HepG2 (cell line): Measurements from ENCODE around the gene ESPN. TPM values are rescaled to one million over a fixed set of nuclear protein-coding genes. Genes with fewer than 3 reads are reported as not detected.

Experiments
- ATAC-seq: fragments of 200-7000 bp; cut with Tn5 transposase; 3 replicates; pipeline ENCODE4 v1.9.1; 2020; ENCODE audit warnings: mild to moderate bottlenecking, moderate library complexity
- BruUV-seq: library from RNA; stranded (reverse); fragments of 400-500 nt; replicated peaks from 2 replicates; lab custom pipeline; 2021; lab: Mats Ljungman, UMichigan
- CTCF ChIA-PET: fragments of 300-600 bp; formaldehyde crosslinking; extraction: SDS; loops from one replicate; lab custom pipeline; 2021; ENCODE audit warnings: low total read pairs, inconsistent platforms, low intra/inter-chr PET ratio; lab: Yijun Ruan, JAX
- POLR2A ChIA-PET: fragments of 350-600 bp; sonication (Branson Sonifier 250); formaldehyde crosslinking; loops from one replicate; lab custom pipeline; 2020; ENCODE audit warnings: antibody characterized with exemption, inconsistent platforms; lab: Yijun Ruan, JAX
- DNase-seq: peaks from one replicate; pipeline ENCODE4 v3.0.0-alpha.2; 2015; ENCODE audit warnings: low spot score
- FAIRE-seq: peaks from 3 replicates; lab custom pipeline; 2011; peaks lifted over from hg19 to GRCh38; lab: Jason Lieb, UNC
- H2AFZ ChIP-seq: one replicate; pipeline ENCODE4 v1.6.1; 2011; ENCODE audit warnings: low read length, inconsistent platforms
- H3K27ac ChIP-seq: fragments of 300-600 bp; 3 replicates; pipeline ENCODE4 v1.8.0; 2011; ENCODE audit warnings: mixed run types, mild to moderate bottlenecking, mixed read lengths, low read length, inconsistent platforms; ENCODE audit not compliant: insufficient read depth; ENCODE audit errors: extremely low read length
- H3K27me3 ChIP-seq, 2 experiments: fragments of 200-600 bp in 1 of 2; 2 replicates in 1 of 2; 3 replicates in 1 of 2; pipeline versions ENCODE4 v1.6.0 to v1.8.0; 2011; ENCODE audit warnings: low read length in 2 of 2, mild to moderate bottlenecking in 2 of 2, moderate library complexity in 2 of 2, inconsistent platforms in 1 of 2; ENCODE audit not compliant: insufficient read depth in 2 of 2, control insufficient read depth in 1 of 2
- H3K36me3 ChIP-seq, 2 experiments: fragments of 200-600 bp in 1 of 2; replicated peaks in 1 of 2; 2 replicates in 1 of 2; 3 replicates in 1 of 2; pipeline versions ENCODE4 v1.5.1 to v1.8.0; 2011; ENCODE audit warnings: low read length in 2 of 2, inconsistent platforms in 1 of 2; ENCODE audit not compliant: insufficient read depth in 2 of 2, control insufficient read depth in 1 of 2
- H3K4me1 ChIP-seq: 2 replicates; pipeline ENCODE4 v1.5.1; 2012; ENCODE audit warnings: low read length, inconsistent platforms; ENCODE audit not compliant: insufficient read depth
- H3K4me2 ChIP-seq: 2 replicates; pipeline ENCODE4 v1.6.0; 2011; ENCODE audit warnings: low read depth, low read length, inconsistent platforms
- H3K4me3 ChIP-seq, 3 experiments: fragments of 200-600 bp in 1 of 3; sonication (generic), shearing (Covaris generic) in 1 of 3; replicated peaks in 1 of 3; 2 replicates each; pipeline ENCODE4 v1.5.1; 2011 to 2016; ENCODE audit warnings: low read length in 3 of 3, inconsistent platforms in 2 of 3, low read depth in 2 of 3, mild to moderate bottlenecking in 2 of 3, control low read depth in 1 of 3, mixed read lengths in 1 of 3; ENCODE audit not compliant: insufficient read depth in 1 of 3
- H3K79me2 ChIP-seq: one replicate; pipeline ENCODE4 v1.6.1; 2011; ENCODE audit warnings: low read length, inconsistent platforms; ENCODE audit not compliant: insufficient read depth
- H3K9ac ChIP-seq: 2 replicates; pipeline ENCODE4 v1.6.0; 2011; ENCODE audit warnings: mild to moderate bottlenecking, low read depth, low read length, inconsistent platforms; ENCODE audit not compliant: insufficient read depth
- H3K9me3 ChIP-seq: 2 replicates; pipeline ENCODE4 v1.5.1; 2012; ENCODE audit warnings: mild to moderate bottlenecking, low read length
- H4K20me1 ChIP-seq: 2 replicates; pipeline ENCODE4 v1.6.0; 2011; ENCODE audit warnings: inconsistent platforms, mild to moderate bottlenecking, low read length, moderate library complexity; ENCODE audit not compliant: insufficient read depth
- AKAP8 ChIP-seq: sonication (generic); formaldehyde crosslinking; IDR thresholded peaks from 2 replicates; pipeline ENCODE4 v1.5.1; 2020; ENCODE audit warnings: mild to moderate bottlenecking, missing genetic modification reagents
- BORCS8-MEF2B ChIP-seq: sonication (generic); formaldehyde crosslinking; IDR thresholded peaks from 2 replicates; pipeline ENCODE4 v1.8.0; 2022; ENCODE audit warnings: mild to moderate bottlenecking, missing genetic modification reagents
- ELF4 ChIP-seq: sonication (generic); formaldehyde crosslinking; IDR thresholded peaks from 2 replicates; pipeline ENCODE4 v1.5.0; 2020; ENCODE audit warnings: missing genetic modification reagents, mild to moderate bottlenecking, moderate library complexity, borderline replicate concordance
- FIP1L1 ChIP-seq: fragments of 200-400 bp; formaldehyde crosslinking; IDR thresholded peaks from 2 replicates; pipeline ENCODE4 v1.6.1; 2018; ENCODE audit warnings: low read depth, mild to moderate bottlenecking, low read length, moderate library complexity, borderline replicate concordance; ENCODE audit not compliant: insufficient read depth
- HHEX ChIP-seq: IDR thresholded peaks from 2 replicates; pipeline ENCODE4 v1.6.1; 2016; ENCODE audit warnings: control low read depth
- KAT7 ChIP-seq: IDR thresholded peaks from 2 replicates; pipeline ENCODE4 v1.6.1; 2018; ENCODE audit warnings: borderline replicate concordance, missing compliant biosample characterization
- SALL1 ChIP-seq: sonication (generic); formaldehyde crosslinking; IDR thresholded peaks from 2 replicates; pipeline ENCODE4 v1.8.0; 2022; ENCODE audit warnings: mild to moderate bottlenecking, missing genetic modification reagents
- SALL2 ChIP-seq: sonication (generic); formaldehyde crosslinking; IDR thresholded peaks from 2 replicates; pipeline ENCODE4 v1.8.1; 2023; ENCODE audit warnings: mild to moderate bottlenecking, missing genetic modification reagents, inconsistent platforms
- ZNF10 ChIP-seq: sonication (generic); formaldehyde crosslinking; IDR thresholded peaks from 2 replicates; pipeline ENCODE4 v1.4.0; 2020; ENCODE audit warnings: mild to moderate bottlenecking, low read depth, missing genetic modification reagents, borderline replicate concordance
- ZSCAN30 ChIP-seq: sonication (generic); formaldehyde crosslinking; IDR thresholded peaks from 2 replicates; pipeline ENCODE4 v1.5.0; 2020; ENCODE audit warnings: mild to moderate bottlenecking, missing genetic modification reagents
- WGBS: methylation state at CpG from one replicate; pipeline ENCODE4 v1.1.6; 2017; ENCODE audit warnings: low lambda C conversion rate; 5-methylcytosine and 5-hydroxymethylcytosine counted together
- in situ Hi-C: cut with HindIII; loops from 2 replicates; pipeline ENCODE4 v1.10.0; 2017; ENCODE audit warnings: low pct_unique_long_range_greater_than_20kb; ENCODE audit not compliant: extremely low pct_ligation_motif_present
- intact Hi-C: fragments of 100-400 bp; cut with micrococcal nuclease; formaldehyde crosslinking; loops from one replicate; pipeline ENCODE4 v1.10.0; 2022; ENCODE audit not compliant: unreplicated experiment
- polyA plus RNA-seq, 8 experiments: library from polyadenylated mRNA; depleted of rRNA in 3 of 8; stranded (reverse) in 7 of 8; unstranded in 1 of 8; fragments of >200 nt; fragmentation: Illumina TruSeq in 4 of 8; extraction: Trizol in 4 of 8; gene quantifications; 2 replicates each; pipeline versions ENCODE4 v1.2.1 to v1.2.3, GENCODE V29; 2011 to 2016; ENCODE audit warnings: low read depth in 4 of 8, missing spikeins in 1 of 8, mixed read lengths in 1 of 8; ENCODE audit not compliant: insufficient read depth in 1 of 8
- total RNA-seq, 5 experiments: library from RNA; depleted of rRNA; stranded (reverse); fragments of >200 nt; fragmentation: Illumina TruSeq; extraction: Trizol; gene quantifications; 2 replicates each; pipeline ENCODE4 v1.2.3, GENCODE V29; 2016; ENCODE audit warnings: low read depth in 1 of 5
- TF ChIP-seq, protein P1 (sequence below): sonication (generic); formaldehyde crosslinking; IDR thresholded peaks from 2 replicates; pipeline ENCODE4 v1.8.1; 2023; ENCODE audit warnings: mild to moderate bottlenecking, missing genetic modification reagents
- TF ChIP-seq, protein P2 (sequence below): conservative IDR thresholded peaks from 2 replicates; pipeline ENCODE4 v1.6.1; 2018; ENCODE audit warnings: missing genetic modification reagents

Gene ESPN
- total and polyA plus RNA-seq, 2 of the 13 experiments (the other 11 are each of a cell fraction or from before 2014, with no cell fraction given) = 48.6 to 54.2 TPM

DNA sequence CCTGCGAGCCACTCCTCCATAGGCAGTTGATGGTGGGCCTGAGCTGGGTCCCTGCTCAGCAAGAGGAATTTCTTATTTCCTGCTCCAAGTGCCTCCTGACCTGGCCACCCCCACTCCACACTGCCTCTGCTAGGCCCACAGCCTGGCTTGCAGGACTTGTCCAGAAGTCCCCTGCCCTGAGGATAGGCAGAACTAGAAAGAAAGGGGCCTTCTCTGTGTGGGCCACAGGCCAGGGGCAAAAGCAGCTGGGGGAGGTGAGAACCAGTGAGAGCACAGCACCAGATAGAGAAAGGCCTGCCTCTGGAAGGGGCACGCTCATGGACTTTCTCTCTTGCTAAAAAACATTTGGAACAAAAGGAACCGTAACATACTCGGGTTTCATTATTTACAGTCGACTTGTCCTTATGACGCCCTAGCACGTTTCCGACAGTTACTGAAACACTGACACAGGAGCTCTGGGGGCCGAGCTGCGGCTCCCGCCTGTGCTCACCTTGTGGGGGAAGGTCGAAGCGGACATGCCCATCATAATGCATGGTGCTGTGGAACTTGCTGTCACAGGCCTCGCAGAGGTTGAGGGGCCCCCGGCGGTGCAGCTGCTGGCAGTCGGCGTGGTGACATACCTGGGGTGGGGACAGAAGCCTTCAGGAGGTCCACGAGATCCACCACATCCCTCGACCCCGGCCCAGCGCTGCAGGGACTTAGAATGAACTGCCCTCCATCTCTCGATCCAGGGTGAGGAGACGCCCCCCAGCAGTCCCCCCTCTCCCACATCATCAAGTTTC, 52.7 kb downstream of the ESPN start:
- in situ Hi-C loops = loop anchor here (25.0 kb wide), 1 partner anchor 735 kb away; no protein-coding TSS in a partner anchor
- DNase-seq (no peak), ATAC-seq (no peak), FAIRE-seq (no peak)
- Histone ChIP-seq H3K4me1 (peaks cover 24% of the 10 kb centered on the region), H3K9ac (no peak overlapping the region), H3K27me3 (no peaks in the 10 kb centered on the region), H3K36me3 (no peaks in the 10 kb centered on the region), H3K9me3 (no peaks in the 10 kb centered on the region), H3K4me2 (no peak overlapping the region), H3K27ac (no peak overlapping the region), H3K79me2 (no peaks in the 10 kb centered on the region), H2AFZ (no peak overlapping the region), H3K4me3 (no peak overlapping the region), H4K20me1 (no peaks in the 10 kb centered on the region)
- POLR2A ChIA-PET = interaction anchor here (0.6 kb wide), 1 partner anchor 32 kb away, joined by 3 read pairs; no protein-coding TSS in a partner anchor
- no TSS peak for BruUV-seq
- intact Hi-C loops = no loop called here
- CTCF ChIA-PET = no interaction called here
- 86% methylated on average over 18 of the region's 24 CpGs for WGBS
- no peak for TF ChIP-seq ZSCAN30 (CRISPR knock-in tag)
- TF ChIP-seq ELF4 (CRISPR knock-in tag) = no peak
- TF ChIP-seq, protein P1, sequence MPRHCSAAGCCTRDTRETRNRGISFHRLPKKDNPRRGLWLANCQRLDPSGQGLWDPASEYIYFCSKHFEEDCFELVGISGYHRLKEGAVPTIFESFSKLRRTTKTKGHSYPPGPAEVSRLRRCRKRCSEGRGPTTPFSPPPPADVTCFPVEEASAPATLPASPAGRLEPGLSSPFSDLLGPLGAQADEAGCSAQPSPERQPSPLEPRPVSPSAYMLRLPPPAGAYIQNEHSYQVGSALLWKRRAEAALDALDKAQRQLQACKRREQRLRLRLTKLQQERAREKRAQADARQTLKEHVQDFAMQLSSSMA = no peak
- TF ChIP-seq FIP1L1 = no peak
- TF ChIP-seq, protein P2, sequence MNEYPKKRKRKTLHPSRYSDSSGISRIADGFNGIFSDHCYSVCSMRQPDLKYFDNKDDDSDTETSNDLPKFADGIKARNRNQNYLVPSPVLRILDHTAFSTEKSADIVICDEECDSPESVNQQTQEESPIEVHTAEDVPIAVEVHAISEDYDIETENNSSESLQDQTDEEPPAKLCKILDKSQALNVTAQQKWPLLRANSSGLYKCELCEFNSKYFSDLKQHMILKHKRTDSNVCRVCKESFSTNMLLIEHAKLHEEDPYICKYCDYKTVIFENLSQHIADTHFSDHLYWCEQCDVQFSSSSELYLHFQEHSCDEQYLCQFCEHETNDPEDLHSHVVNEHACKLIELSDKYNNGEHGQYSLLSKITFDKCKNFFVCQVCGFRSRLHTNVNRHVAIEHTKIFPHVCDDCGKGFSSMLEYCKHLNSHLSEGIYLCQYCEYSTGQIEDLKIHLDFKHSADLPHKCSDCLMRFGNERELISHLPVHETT (CRISPR knock-in tag) = no peak
- TF ChIP-seq SALL1 (CRISPR knock-in tag) = no peak
- TF ChIP-seq AKAP8 = no peak
- no peak for TF ChIP-seq KAT7 (CRISPR knock-in tag)
- no peak for TF ChIP-seq BORCS8-MEF2B (CRISPR knock-in tag)
- no peak for TF ChIP-seq HHEX (CRISPR knock-in tag)
- no peak for TF ChIP-seq SALL2 (CRISPR knock-in tag)
- no peak for TF ChIP-seq ZNF10 (CRISPR knock-in tag)
